Subcutaneous preadipocyte (primary cell): ENCODE results near the gene TMEM236. TPM values are rescaled to one million over a fixed set of nuclear protein-coding genes. Genes with fewer than 3 reads are reported as not detected.

ENCODE experiments used
- small RNA-seq: library from RNA; depleted of rRNA; stranded (forward); fragments of <200 nt; gene quantifications from one replicate; pipeline ENCODE3, GENCODE V24; 2012
- total RNA-seq: library from RNA; depleted of rRNA; stranded (reverse); fragments of >200 nt; gene quantifications from 2 replicates; pipeline ENCODE4 v1.2.3, GENCODE V29; 2012

The TMEM236 gene
- total RNA-seq = under 0.01 TPM in 2 replicates

GRCh38 chr10:17751781-17752445 is at the start of gene TMEM236:
Gene TMEM236, plus strand, starts transcription at chr10:17752201. Its CDS starts 95 bp downstream, at chr10:17752296.

GRCh38 chr10:17808971-17809841 is 57.2 kb downstream of the TMEM236 start, which contains the start of gene MRC1:
Gene MRC1, plus strand, starts transcription at chr10:17809348. Its CDS starts 118 bp downstream, at chr10:17809466.

Small RNA genes lying within 50 kb of the gene (small RNA-seq; reads per million reads assigned to genes)
- 0.19 reads per million for gene MIR511

Other genes with a start within 250 kb of the TMEM236 start
- gene HACD1, start 134.8 kb upstream of the TMEM236 start, total RNA-seq = 18.0 and 23.5 TPM in 2 replicates
- 20.2 and 31.5 TPM in 2 replicates for gene STAM, start 108.0 kb upstream of the TMEM236 start, total RNA-seq
- gene MRC1, start 57.1 kb downstream of the TMEM236 start, total RNA-seq = not detected in 2 replicates
- gene SLC39A12, start 199.7 kb downstream of the TMEM236 start, total RNA-seq = not detected in 2 replicates